ENCODE results near the gene TMEM238. TPM values are rescaled to one million over a fixed set of nuclear protein-coding genes. Genes with fewer than 3 reads are reported as not detected.

TMEM238 gene
- total and polyA plus RNA-seq, 12 donors = 0.13 to 9.3 (median 2.9) TPM; not detected in 2

- 72 to 84% (median 80%) methylated on average over 7 to 38 of the region's 38 CpGs for WGBS, 4 donors
- no peak for TF ChIP-seq POLR2A (IDR thresholded peaks at IDR 0.05)
- no peak for TF ChIP-seq CTCF (IDR thresholded peaks at IDR 0.05)
- no peaks in the 10 kb centered on the region for H3K27me3 ChIP-seq
These were observed 21.7 kb downstream of the TMEM238 start for GRCh38 chr19:55362174-55362989.

GRCh38 chr19:55360902-55361301, 23.2 kb downstream of the TMEM238 start:
- Histone ChIP-seq H3K27ac (no peak overlapping the region), H3K27me3 (no peaks in the 10 kb centered on the region), H3K36me3 (replicated peaks in 1 of 2) (no peaks in the 10 kb centered on the region), H3K4me3 (no peak overlapping the region), H3K4me1 (replicated peaks in 1 of 2) (no peaks in the 10 kb centered on the region), H3K9me3 (replicated peaks in 1 of 3) (no peaks in the 10 kb centered on the region)
- intact Hi-C loops (cut with DNase I) = no loop called here
- no peak for TF ChIP-seq POLR2A (IDR thresholded peaks at IDR 0.05)
- no peak for TF ChIP-seq CTCF (IDR thresholded peaks at IDR 0.05)
- WGBS, 4 donors = 88 to 95% (median 94%) methylated on average over 14 to 16 of the region's 16 CpGs
- DNase-seq = no peak

More at GRCh38 chr19:55362174-55362989, 21.7 kb downstream of the TMEM238 start:
- no peaks in the 10 kb centered on the region for H3K4me1 ChIP-seq (replicated peaks in 1 of 2)
- H3K9me3 ChIP-seq (replicated peaks in 1 of 3) = no peaks in the 10 kb centered on the region
- no peaks in the 10 kb centered on the region for H3K36me3 ChIP-seq (replicated peaks in 1 of 2)
- DNase-seq = no peak
- no peak overlapping the region for H3K4me3 ChIP-seq
- no peak overlapping the region for H3K27ac ChIP-seq
- intact Hi-C loops (cut with DNase I) = no loop called here

- TF ChIP-seq CTCF (IDR thresholded peaks at IDR 0.05) = no peak
- no peak for TF ChIP-seq POLR2A (IDR thresholded peaks at IDR 0.05)
- 68 to 81% (median 70%) methylated on average over 23 to 32 of the region's 32 CpGs for WGBS, 4 donors
- Histone ChIP-seq H3K4me1 (replicated peaks in 1 of 2) (peaks cover 2 to 5% of the 10 kb centered on the region in 2 donors), H3K4me3 (no peak overlapping the region), H3K27ac (no peak overlapping the region), H3K9me3 (replicated peaks in 1 of 3) (no peaks in the 10 kb centered on the region), H3K36me3 (replicated peaks in 1 of 2) (no peaks in the 10 kb centered on the region), H3K27me3 (no peaks in the 10 kb centered on the region)
- DNase-seq = peak in 1 of 7 donors; percentile 29
- intact Hi-C loops (cut with DNase I) = no loop called here
These were observed 24.9 kb downstream of the TMEM238 start for GRCh38 chr19:55358943-55359908.

GRCh38 chr19:55358493-55358892, 25.6 kb downstream of the TMEM238 start:
- Histone ChIP-seq H3K9me3 (replicated peaks in 1 of 3) (no peaks in the 10 kb centered on the region), H3K4me3 (no peak overlapping the region), H3K36me3 (replicated peaks in 1 of 2) (no peaks in the 10 kb centered on the region), H3K27ac (no peak overlapping the region), H3K27me3 (no peaks in the 10 kb centered on the region), H3K4me1 (replicated peaks in 1 of 2) (peaks cover 9 to 11% of the 10 kb centered on the region in 2 donors)
- no peak for TF ChIP-seq CTCF (IDR thresholded peaks at IDR 0.05)
- TF ChIP-seq POLR2A (IDR thresholded peaks at IDR 0.05) = no peak
- WGBS, 4 donors = 84 to 86% (median 85%) methylated on average over 16 to 19 of the region's 19 CpGs
- intact Hi-C loops (cut with DNase I) = no loop called here
- DNase-seq = no peak

All from adrenal gland (tissue), 12 donors.